ENCODE results near the gene MEGF8. TPM values are rescaled to one million over a fixed set of nuclear protein-coding genes. Genes with fewer than 3 reads are reported as not detected.

The MEGF8 gene
- total and polyA plus RNA-seq, 2 of the 13 experiments (the other 11 are each of a cell fraction or from before 2014, with no cell fraction given): 4.0 to 8.8 TPM

DNA sequence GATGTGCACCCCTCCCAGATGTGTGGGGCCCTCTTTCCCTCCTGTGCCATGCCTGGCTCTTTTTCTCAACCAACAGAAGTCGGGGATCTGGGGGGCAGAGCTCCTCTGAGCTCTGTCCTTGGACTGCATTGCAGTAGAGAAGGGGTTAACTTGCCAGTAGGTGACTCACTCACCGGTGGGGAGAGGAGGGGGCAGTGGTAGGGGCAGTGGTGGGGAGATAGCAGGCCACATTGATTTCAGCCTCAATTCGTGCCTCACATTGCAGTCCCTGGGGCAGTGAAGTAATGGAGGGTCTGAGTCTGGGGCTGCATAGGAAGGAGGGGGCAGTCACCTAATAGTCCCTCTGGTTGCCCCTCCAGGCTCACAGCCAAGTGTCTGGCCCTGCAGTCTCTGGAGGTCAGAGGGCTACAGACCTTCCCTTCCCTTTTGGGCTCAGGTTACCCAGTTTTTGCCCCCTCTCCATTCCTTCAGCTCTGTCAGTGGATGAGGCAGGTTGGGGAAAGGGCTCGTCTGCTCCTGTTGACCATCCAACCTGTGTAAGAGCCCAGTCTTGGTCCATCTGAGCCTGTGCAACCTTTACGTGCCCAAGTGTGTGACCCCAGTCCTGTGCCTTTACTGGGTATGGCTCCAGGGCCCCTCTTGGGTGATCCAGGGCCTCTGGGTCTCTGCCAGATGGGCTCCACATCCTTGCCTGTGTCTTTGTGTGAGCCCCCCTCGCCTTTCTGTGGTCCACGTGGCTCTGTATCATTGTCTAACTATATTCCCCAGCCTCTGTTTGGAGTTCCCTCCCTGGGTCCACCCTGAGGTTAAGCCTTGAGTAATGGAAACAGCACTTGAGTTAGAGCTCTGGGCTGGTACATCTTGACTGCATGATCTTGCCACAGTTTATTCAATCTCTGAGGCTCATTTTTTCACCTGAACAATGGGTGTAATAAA, 43.3 kb upstream of the MEGF8 start (continued):
- TF ChIP-seq, protein P1, sequence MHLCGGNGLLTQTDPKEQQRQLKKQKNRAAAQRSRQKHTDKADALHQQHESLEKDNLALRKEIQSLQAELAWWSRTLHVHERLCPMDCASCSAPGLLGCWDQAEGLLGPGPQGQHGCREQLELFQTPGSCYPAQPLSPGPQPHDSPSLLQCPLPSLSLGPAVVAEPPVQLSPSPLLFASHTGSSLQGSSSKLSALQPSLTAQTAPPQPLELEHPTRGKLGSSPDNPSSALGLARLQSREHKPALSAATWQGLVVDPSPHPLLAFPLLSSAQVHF (CRISPR knock-in tag; IDR thresholded peaks at IDR 0.05): no peak
- TF ChIP-seq MAZ (IDR thresholded peaks at IDR 0.05; ENCODE audit: borderline replicate concordance, low read depth, low read length) (peak; percentile 86), MAZ (CRISPR knock-in tag; IDR thresholded peaks at IDR 0.05; ENCODE audit: low read depth) (no peak), SAP130 (CRISPR knock-in tag; IDR thresholded peaks at IDR 0.05; ENCODE audit: low read depth) (peak; percentile 29; the same call in 1 of the 2 replicates), ZNF317 (CRISPR knock-in tag; IDR thresholded peaks at IDR 0.05) (peak; percentile 29; the same call in 1 of the 2 replicates), ZNF224 (CRISPR knock-in tag; IDR thresholded peaks at IDR 0.05) (no peak), ZNF713 (CRISPR knock-in tag; IDR thresholded peaks at IDR 0.05) (no peak), ATF7 (IDR thresholded peaks at IDR 0.05) (no peak), ATF7 (CRISPR knock-in tag; IDR thresholded peaks at IDR 0.05) (peak; percentile 26; the same call in 1 of the 2 replicates), ZNF333 (CRISPR knock-in tag; IDR thresholded peaks at IDR 0.05; ENCODE audit: borderline replicate concordance) (no peak), IRX3 (CRISPR knock-in tag; IDR thresholded peaks at IDR 0.05; ENCODE audit: borderline replicate concordance, low read depth) (no peak), ZNF501 (CRISPR knock-in tag; IDR thresholded peaks at IDR 0.05) (no peak), ZBTB21 (CRISPR knock-in tag; IDR thresholded peaks at IDR 0.05) (no peak), ZNF747 (CRISPR knock-in tag; IDR thresholded peaks at IDR 0.05; ENCODE audit: borderline replicate concordance) (no peak), ZNF556 (CRISPR knock-in tag; IDR thresholded peaks at IDR 0.05; ENCODE audit: borderline replicate concordance) (peak; percentile 81; the same call in 1 of the 2 replicates), ZSCAN31 (CRISPR knock-in tag; IDR thresholded peaks at IDR 0.05; ENCODE audit: low read depth) (no peak), ZNF580 (CRISPR knock-in tag; IDR thresholded peaks at IDR 0.05; ENCODE audit: borderline replicate concordance, low read depth) (no peak), THAP11 (CRISPR knock-in tag; IDR thresholded peaks at IDR 0.05) (peak; percentile 46), KLF16 (CRISPR knock-in tag; IDR thresholded peaks at IDR 0.05) (no peak), ARNTL (CRISPR knock-in tag; IDR thresholded peaks at IDR 0.05) (no peak), XBP1 (CRISPR knock-in tag; IDR thresholded peaks at IDR 0.05) (no peak)
- TF ChIP-seq, protein P2, sequence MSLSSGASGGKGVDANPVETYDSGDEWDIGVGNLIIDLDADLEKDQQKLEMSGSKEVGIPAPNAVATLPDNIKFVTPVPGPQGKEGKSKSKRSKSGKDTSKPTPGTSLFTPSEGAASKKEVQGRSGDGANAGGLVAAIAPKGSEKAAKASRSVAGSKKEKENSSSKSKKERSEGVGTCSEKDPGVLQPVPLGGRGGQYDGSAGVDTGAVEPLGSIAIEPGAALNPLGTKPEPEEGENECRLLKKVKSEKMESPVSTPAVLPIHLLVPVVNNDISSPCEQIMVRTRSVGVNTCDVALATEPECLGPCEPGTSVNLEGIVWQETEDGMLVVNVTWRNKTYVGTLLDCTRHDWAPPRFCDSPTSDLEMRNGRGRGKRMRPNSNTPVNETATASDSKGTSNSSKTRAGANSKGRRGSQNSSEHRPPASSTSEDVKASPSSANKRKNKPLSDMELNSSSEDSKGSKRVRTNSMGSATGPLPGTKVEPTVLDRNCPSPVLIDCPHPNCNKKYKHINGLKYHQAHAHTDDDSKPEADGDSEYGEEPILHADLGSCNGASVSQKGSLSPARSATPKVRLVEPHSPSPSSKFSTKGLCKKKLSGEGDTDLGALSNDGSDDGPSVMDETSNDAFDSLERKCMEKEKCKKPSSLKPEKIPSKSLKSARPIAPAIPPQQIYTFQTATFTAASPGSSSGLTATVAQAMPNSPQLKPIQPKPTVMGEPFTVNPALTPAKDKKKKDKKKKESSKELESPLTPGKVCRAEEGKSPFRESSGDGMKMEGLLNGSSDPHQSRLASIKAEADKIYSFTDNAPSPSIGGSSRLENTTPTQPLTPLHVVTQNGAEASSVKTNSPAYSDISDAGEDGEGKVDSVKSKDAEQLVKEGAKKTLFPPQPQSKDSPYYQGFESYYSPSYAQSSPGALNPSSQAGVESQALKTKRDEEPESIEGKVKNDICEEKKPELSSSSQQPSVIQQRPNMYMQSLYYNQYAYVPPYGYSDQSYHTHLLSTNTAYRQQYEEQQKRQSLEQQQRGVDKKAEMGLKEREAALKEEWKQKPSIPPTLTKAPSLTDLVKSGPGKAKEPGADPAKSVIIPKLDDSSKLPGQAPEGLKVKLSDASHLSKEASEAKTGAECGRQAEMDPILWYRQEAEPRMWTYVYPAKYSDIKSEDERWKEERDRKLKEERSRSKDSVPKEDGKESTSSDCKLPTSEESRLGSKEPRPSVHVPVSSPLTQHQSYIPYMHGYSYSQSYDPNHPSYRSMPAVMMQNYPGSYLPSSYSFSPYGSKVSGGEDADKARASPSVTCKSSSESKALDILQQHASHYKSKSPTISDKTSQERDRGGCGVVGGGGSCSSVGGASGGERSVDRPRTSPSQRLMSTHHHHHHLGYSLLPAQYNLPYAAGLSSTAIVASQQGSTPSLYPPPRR (CRISPR knock-in tag; IDR thresholded peaks at IDR 0.05; ENCODE audit: borderline replicate concordance): peak; percentile 42; the same call in 1 of the 2 replicates
